GM20000 (cell line): ENCODE results near the gene TCFL5.
"Not testable (repeated sequence)": the region's sequence is repeated elsewhere in the genome, so short reads cannot be mapped to it uniquely, and the experiment has no call there.

Experiments used
- DNase-seq: peaks from one replicate; pipeline ENCODE4 v3.0.0; 2012; ENCODE audit warnings: low spot score
- TF ChIP-seq, protein P1 (sequence below): IDR thresholded peaks from 2 replicates; pipeline ENCODE4 v1.5.1; 2012; ENCODE audit warnings: mild to moderate bottlenecking, control low read depth; ENCODE audit errors: extremely low read depth, missing control alignments

TCFL5 gene

DNA sequence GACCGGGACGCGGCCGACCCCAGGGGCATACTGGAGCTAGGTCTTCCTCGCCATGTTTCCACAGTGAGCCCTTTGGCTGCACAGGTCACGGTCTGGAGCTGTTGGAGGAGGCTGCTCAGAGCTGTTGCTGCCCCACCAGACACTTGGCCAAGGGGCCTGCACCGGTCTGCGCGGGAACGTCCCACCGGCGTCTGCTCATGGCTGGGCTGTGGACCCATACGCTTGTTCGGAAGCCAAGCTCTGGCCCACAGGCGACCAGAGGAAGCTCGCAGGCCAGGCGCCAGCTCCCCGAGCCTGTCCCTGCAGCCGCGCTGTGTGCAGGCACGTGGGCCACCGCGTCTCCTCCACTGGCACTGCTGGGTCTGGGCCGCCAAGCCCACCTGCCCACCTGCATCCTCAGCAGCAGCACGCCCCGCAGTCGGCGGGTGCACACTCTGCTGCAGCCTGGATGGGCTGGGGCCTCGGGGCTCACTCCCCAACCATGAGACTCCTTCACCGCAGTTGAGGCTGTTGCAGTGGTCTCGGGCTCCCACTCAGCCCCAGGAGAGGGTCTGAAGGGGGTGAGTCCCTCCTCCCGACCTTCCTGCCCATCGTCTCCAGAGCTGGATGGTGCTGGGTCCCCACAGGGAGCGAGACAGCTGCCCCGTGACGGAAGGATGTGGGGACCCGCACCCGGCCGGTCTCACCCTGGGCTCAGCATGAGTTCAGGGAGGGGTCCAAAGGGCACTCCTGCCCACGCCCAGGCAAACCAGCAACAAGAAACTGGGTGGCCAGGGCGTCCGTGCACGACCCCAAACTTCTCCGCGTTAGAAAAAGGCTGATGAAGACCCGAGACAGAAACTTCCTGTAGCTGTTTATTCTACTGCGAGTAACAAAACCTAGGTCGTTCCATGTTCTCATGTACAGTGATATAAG lies 15.5 kb upstream of the TCFL5 start:
- TF ChIP-seq, protein P1, sequence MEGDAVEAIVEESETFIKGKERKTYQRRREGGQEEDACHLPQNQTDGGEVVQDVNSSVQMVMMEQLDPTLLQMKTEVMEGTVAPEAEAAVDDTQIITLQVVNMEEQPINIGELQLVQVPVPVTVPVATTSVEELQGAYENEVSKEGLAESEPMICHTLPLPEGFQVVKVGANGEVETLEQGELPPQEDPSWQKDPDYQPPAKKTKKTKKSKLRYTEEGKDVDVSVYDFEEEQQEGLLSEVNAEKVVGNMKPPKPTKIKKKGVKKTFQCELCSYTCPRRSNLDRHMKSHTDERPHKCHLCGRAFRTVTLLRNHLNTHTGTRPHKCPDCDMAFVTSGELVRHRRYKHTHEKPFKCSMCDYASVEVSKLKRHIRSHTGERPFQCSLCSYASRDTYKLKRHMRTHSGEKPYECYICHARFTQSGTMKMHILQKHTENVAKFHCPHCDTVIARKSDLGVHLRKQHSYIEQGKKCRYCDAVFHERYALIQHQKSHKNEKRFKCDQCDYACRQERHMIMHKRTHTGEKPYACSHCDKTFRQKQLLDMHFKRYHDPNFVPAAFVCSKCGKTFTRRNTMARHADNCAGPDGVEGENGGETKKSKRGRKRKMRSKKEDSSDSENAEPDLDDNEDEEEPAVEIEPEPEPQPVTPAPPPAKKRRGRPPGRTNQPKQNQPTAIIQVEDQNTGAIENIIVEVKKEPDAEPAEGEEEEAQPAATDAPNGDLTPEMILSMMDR, result no peak
- DNase-seq, result no peak

DNA sequence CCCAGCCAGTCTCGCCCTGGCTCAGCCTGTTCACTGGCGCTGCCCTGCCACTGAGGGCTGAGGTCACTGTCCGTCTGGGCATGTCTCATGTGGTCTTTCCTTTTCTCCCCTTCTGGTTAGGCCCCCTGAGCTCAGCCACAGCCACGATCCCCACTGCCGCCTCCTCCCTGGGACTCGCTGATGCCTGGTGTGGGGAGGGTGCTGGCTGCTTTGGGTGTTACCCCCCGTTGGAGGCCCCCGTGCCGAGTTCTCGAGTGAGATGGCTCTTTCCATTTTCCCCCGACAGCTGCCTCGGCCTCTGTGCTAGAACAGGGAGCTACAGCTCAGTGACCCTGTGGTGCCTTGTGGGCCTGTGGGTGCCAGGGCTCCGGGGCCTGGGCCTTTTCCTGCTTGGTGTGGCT lies 14.9 kb upstream of the TCFL5 start:
- TF ChIP-seq, protein P1, result no peak
- DNase-seq, result no peak

DNA sequence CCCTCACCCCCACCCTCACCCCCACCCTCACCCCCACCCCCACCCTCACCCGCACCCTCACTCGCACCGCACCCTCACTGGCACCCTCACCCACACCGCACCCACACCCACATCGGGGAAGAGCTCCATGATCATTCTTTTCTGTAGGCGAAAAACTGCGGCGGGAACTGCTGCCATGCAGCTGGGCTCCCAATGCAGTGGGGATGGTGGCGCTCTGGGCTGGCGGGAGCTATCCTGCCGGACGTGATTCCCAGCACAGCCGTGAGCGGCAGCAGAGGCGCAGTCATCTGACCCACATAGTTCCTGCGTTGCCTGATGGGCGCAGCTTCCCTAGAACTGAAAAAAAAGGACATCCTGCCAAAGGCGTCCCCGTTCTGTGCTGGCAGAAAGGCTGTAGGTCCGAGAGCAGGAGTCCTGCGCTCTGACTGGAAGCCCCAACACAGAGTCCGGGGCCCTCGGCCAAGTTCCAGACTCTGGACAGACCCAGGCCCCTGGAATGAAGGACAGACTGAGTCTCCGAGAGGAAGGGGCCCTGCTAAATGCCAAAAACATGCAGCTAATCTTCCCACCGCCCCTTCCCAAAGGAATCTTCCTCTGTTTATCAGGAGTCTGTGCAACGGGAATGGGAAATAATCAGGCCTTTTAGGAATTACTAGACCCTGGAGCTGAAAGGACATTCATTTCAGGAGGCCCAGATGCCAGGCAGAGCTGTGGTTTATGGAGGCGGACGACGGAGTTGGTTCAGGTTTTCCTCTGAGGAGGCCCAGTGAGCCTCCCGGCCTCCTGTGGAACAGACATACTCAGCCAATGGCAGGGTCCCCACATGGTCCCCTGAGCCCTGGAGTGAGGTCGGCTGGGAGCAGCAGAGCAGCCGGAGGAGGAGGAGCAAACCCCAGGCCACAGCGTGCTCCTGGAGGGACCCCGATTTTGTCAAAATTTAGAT lies 14.1 kb upstream of the TCFL5 start:
- DNase-seq, result no peak
- TF ChIP-seq, protein P1, result no peak

DNA sequence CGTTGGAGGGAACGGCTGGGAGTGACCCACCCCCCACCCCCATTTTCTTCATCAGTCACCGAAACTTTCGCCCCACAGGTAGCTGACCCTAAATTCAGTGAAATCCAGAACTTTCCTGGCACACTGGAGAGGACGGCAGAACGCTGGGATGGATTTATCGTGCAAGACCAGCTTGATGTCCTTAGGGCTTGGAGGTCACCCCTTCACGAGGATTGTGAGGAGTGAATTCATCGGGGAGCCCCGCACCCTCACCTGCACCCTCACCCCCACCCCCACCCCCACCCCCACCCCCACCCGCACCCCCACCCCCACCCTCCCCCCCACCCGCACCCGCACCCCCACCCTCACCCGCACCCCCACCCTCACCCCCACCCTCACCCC lies 13.3 kb upstream of the TCFL5 start:
- no peak for DNase-seq
- TF ChIP-seq, protein P1, result no peak

DNA sequence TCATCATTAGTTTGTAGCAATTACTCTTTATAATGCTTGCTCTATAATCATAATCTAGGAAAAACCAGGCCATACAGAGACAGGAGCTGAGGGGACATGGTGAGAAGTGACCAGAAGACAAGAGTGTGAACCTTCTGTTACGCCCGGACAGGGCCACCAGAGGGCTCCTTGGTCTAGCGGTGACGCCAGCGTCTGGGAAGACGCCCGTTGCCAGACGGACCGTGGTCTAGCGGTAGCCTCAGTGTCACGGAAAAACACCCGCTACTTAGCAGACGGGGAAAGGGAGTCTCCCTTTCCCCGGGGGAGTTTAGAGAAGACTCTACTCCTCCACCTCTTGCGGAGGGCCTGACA lies 12.0 kb upstream of the TCFL5 start:
- TF ChIP-seq, protein P1, result peak; percentile 29
- DNase-seq, result not testable (repeated sequence)

DNA sequence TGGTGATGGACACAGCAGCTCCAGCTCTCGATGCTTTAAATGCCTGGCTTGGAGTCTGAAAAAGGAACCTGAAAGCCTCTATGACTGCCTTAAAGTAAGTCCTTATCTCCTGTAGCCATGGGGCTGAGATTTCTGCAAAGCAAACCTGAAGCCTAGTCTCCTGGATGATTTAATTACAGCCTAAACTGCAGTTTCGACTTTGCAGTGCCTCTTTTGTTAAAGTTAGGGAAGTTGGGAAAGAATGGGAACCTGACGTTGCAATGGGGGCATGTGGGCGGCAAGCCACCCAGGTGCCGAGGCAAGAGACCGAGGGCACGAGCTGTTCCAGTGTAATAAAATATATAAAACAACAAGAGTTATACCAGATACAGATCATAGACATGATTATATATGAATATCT lies 11.7 kb upstream of the TCFL5 start:
- DNase-seq, result no peak
- TF ChIP-seq, protein P1, result no peak

DNA sequence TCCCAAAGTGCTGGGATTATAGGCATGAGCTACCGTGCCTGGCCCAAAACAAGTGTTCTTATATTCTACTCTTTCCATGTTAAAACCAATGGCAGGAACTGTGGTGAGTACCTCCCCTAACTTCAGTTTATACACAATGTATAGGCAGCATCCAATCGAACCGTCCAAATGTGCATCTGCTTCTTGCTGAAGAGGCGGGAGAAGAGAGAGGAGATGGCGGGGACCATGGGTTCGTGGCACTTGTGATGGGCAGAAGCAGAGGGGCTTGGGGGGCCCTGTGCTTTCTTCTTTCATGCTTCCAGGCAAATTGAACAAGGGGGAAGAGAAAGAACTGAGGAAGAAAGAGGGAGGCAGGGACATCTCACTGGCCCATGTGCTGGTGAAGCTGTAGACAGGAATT lies 11.2 kb upstream of the TCFL5 start:
- DNase-seq, result no peak
- TF ChIP-seq, protein P1, result no peak
